Right hindlimb (tissue), 1 donor: ENCODE data around the gene CIAO3.
A peak's percentile ranks its signal among the peaks of the same experiment; 100 is the strongest.
"Not testable (repeated sequence)": the region's sequence is repeated elsewhere in the genome, so short reads cannot be mapped to it uniquely, and the experiment has no call there.

Source experiments
- DNase-seq: peaks from one replicate; pipeline ENCODE4 v3.0.0-alpha.2; 2018

CIAO3 gene

GRCh38 chr16:740764-741505 is at the start of gene CIAO3:
Gene CIAO3 (minus strand): TSS chr16:740997. CDS start chr16:740985, 12 bp downstream.
- peak; percentile 89 for DNase-seq

- DNase-seq = no peak
These were observed 49.3 kb upstream of the CIAO3 start for GRCh38 chr16:790086-790485.

- DNase-seq = no peak
These were observed 48.5 kb upstream of the CIAO3 start for GRCh38 chr16:789191-789850.

GRCh38 chr16:788399-789126 is 47.8 kb upstream of the CIAO3 start, which contains the start of gene CHTF18:
Gene CHTF18 (plus strand): TSS chr16:788620. CDS start chr16:788685, 65 bp downstream.
- DNase-seq = peak; percentile 97

- DNase-seq = no peak
These were observed 47.2 kb upstream of the CIAO3 start, which contains the start of gene RPUSD1 for GRCh38 chr16:787978-788398. Gene RPUSD1 (minus strand): TSS chr16:788381. CDS start chr16:787737, 644 bp downstream.

- no peak for DNase-seq
These were observed 46.6 kb upstream of the CIAO3 start for GRCh38 chr16:787321-787966.

GRCh38 chr16:785563-786535 is 45.1 kb upstream of the CIAO3 start:
- peak; percentile 52 for DNase-seq

GRCh38 chr16:784431-784830 is 43.6 kb upstream of the CIAO3 start:
- DNase-seq = no peak

- no peak for DNase-seq
These were observed 42.8 kb upstream of the CIAO3 start for GRCh38 chr16:783404-784161.

GRCh38 chr16:782766-783403 is 42.1 kb upstream of the CIAO3 start:
- DNase-seq = no peak

GRCh38 chr16:782258-782657 is 41.5 kb upstream of the CIAO3 start:
- DNase-seq = no peak

GRCh38 chr16:781346-782010 is 40.7 kb upstream of the CIAO3 start:
- DNase-seq = no peak

- no peak for DNase-seq
These were observed 39.5 kb upstream of the CIAO3 start for GRCh38 chr16:780296-780695.

GRCh38 chr16:779561-779960 is 38.8 kb upstream of the CIAO3 start:
- DNase-seq = no peak

- DNase-seq = no peak
These were observed 38.2 kb upstream of the CIAO3 start for GRCh38 chr16:778909-779527.

- DNase-seq = no peak
These were observed 37.6 kb upstream of the CIAO3 start for GRCh38 chr16:778447-778846.

GRCh38 chr16:777826-778225 is 37.0 kb upstream of the CIAO3 start:
- DNase-seq = no peak

- DNase-seq = no peak
These were observed 36.0 kb upstream of the CIAO3 start for GRCh38 chr16:776824-777223.

- DNase-seq = not testable (repeated sequence)
These were observed 35.5 kb upstream of the CIAO3 start for GRCh38 chr16:776298-776697.
